ENCODE data around the gene TATDN3.

TATDN3 gene

GRCh38 chr1:212752252-212752933 is 39.3 kb upstream of the TATDN3 start:
- DNase-seq (ENCODE audit: extremely low spot score) = no peak
- no peak for TF ChIP-seq CTCF (IDR thresholded peaks at IDR 0.05; ENCODE audit: control extremely low read depth, extremely low read depth, low read depth, missing control alignments)
- ChIA-PET POLR2A (no interaction called here), CTCF (interaction anchor here (0.6 to 3.5 kb wide), 6 partner anchors 10 to 242 kb away, joined by 3 to 14 read pairs (median 4); no protein-coding TSS in a partner anchor)

DNA sequence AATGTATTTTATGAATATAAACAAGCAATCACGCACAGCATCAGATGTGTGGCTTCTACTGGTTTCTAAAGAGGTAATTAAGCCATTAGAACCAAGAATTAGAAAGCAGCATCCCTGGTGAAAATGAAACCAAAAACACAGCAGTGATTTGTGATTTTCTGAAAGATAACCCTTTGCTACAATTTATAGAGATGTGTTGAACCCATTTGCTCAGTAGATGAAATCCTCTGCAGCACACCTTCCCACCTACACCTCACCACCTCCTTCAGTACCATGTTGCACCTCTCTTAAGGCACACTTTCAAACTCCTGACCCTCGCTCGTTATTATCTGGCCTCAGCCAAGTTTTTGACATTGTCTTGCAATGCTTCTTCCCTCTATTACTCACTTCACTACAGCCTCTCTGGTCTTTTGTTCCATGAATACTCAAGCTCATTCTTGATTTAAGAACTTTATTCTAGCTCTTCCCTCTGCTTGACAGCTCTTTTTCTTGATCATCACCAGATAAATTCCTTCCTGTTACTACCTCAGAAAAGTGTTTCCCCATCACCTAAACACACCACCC is 38.7 kb upstream of the TATDN3 start:
- CTCF ChIA-PET = interaction anchor here (0.8 to 3.5 kb wide), 7 partner anchors 9 to 241 kb away, joined by 3 to 14 read pairs (median 4); no protein-coding TSS in a partner anchor
- POLR2A ChIA-PET = no interaction called here
- no peak for DNase-seq (ENCODE audit: extremely low spot score)

GRCh38 chr1:212753749-212754148 is 37.9 kb upstream of the TATDN3 start:
- ChIA-PET POLR2A (no interaction called here), CTCF (interaction anchor here (1.0 to 3.5 kb wide), 8 partner anchors 8 to 241 kb away, joined by 3 to 16 read pairs (median 4); no protein-coding TSS in a partner anchor)
- DNase-seq (ENCODE audit: extremely low spot score) = no peak

More for the DNA sequence above, 38.7 kb upstream of the TATDN3 start:
- TF ChIP-seq CTCF (IDR thresholded peaks at IDR 0.05; ENCODE audit: control extremely low read depth, extremely low read depth, low read depth, missing control alignments) = no peak

GRCh38 chr1:212754193-212754592 is 37.5 kb upstream of the TATDN3 start:
- POLR2A ChIA-PET = no interaction called here
- CTCF ChIA-PET = interaction anchor here (0.9 to 3.5 kb wide), 7 partner anchors 8 to 240 kb away, joined by 3 to 16 read pairs (median 6); no protein-coding TSS in a partner anchor
- DNase-seq (ENCODE audit: extremely low spot score) = peak; percentile 31
- no peak for TF ChIP-seq CTCF (IDR thresholded peaks at IDR 0.05; ENCODE audit: control extremely low read depth, extremely low read depth, low read depth, missing control alignments)

More at GRCh38 chr1:212753749-212754148, 37.9 kb upstream of the TATDN3 start:
- TF ChIP-seq CTCF (IDR thresholded peaks at IDR 0.05; ENCODE audit: control extremely low read depth, extremely low read depth, low read depth, missing control alignments) = no peak

DNA sequence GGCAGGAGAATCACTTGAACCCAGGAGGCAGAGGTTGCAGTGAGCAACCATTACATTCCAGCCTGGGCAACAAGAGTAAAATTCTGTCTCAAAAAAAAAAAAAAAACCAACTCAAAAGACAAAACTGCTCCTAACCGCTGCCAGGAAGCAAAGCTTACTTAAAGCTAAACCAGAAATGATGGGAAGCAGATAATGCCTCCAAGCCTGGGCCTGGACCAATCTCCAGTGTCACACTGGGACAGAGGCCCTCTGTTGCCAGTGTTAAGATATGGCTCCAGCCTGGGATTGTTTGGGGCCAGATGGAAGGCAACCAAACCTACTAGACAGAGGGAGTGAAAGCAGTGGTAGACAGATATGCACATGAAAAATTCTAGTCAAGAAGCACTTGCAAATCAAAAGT is 37.0 kb upstream of the TATDN3 start:
- ChIA-PET POLR2A (no interaction called here), CTCF (interaction anchor here (0.9 to 3.5 kb wide), 6 partner anchors 10 to 240 kb away, joined by 3 to 16 read pairs (median 9); no protein-coding TSS in a partner anchor)
- no peak for DNase-seq (ENCODE audit: extremely low spot score)
- no peak for TF ChIP-seq CTCF (IDR thresholded peaks at IDR 0.05; ENCODE audit: control extremely low read depth, extremely low read depth, low read depth, missing control alignments)

DNA sequence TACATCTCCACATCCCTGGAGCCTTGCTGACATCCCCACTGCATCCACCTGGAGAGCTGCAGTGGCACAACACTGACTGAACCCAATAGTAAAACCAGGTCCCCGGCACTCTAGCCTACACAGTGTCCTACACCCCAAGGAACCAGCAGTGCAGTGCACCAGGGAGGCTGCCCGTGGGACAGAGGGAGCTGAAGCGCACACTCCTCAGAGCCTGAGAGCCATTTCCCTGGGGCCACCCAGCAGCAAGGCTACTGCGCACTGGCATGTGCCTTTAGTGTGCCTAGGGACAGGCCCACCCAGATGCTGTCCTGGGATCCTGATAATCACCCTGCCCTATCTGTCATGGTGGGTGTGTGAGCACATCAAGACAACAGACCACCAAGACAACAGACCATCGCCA is 32.0 kb upstream of the TATDN3 start:
- TF ChIP-seq CTCF (IDR thresholded peaks at IDR 0.05; ENCODE audit: control extremely low read depth, extremely low read depth, low read depth, missing control alignments) = no peak
- CTCF ChIA-PET = interaction anchor here (0.8 to 3.6 kb wide), 7 partner anchors 9 to 303 kb away, joined by 3 to 18 read pairs (median 4); no protein-coding TSS in a partner anchor
- POLR2A ChIA-PET = no interaction called here
- no peak for DNase-seq (ENCODE audit: extremely low spot score)
